GM23248 (cell line): ENCODE measurements around the gene GBF1.

Experiments used
- EZH2 ChIP-seq: fragments of 200-600 bp; sonication (generic); IDR thresholded peaks from 2 replicates; pipeline ENCODE4 v1.6.1; 2018; ENCODE audit warnings: antibody characterized with exemption, mild to moderate bottlenecking; ENCODE audit not compliant: insufficient read depth, poor library complexity, severe bottlenecking
- EZH2phosphoT487 ChIP-seq: fragments of 200-600 bp; sonication (generic); IDR thresholded peaks from 2 replicates; pipeline ENCODE4 v1.6.1; 2018; ENCODE audit warnings: antibody characterized with exemption, moderate library complexity, mild to moderate bottlenecking, low read depth; ENCODE audit not compliant: insufficient read depth

GRCh38 chr10:102275343-102275742 lies 30.0 kb downstream of the GBF1 start:
- TF ChIP-seq EZH2phosphoT487: no peak
- TF ChIP-seq EZH2: no peak
